Panc1 (cell line): ENCODE measurements around the gene FHIT. TPM values are rescaled to one million over a fixed set of nuclear protein-coding genes. Genes with fewer than 3 reads are reported as not detected.

ENCODE experiments used
- ATAC-seq: fragments of 200-7000 bp; cut with Tn5 transposase; 2 replicates; pipeline ENCODE4 v1.9.1; 2020; ENCODE audit warnings: mild to moderate bottlenecking, moderate library complexity
- BruUV-seq: library from RNA; stranded (reverse); fragments of 400-500 nt; replicated peaks from 2 replicates; lab custom pipeline; 2021; lab: Mats Ljungman, UMichigan
- CTCF ChIA-PET: fragments of 300-600 bp; sonication (Branson Sonifier 250); formaldehyde crosslinking; loops from one replicate; lab custom pipeline; 2022; ENCODE audit warnings: antibody characterized with exemption; lab: Charles Lee
- POLR2A ChIA-PET: fragments of 300-600 bp; sonication (Branson Sonifier 250); formaldehyde crosslinking; loops from one replicate; lab custom pipeline; 2022; ENCODE audit warnings: antibody characterized with exemption; lab: Charles Lee
- DNase-seq: peaks from one replicate; pipeline ENCODE4 v3.0.0-alpha.2; 2010; ENCODE audit warnings: low read depth, low spot score
- H3K27ac ChIP-seq: 2 replicates; pipeline ENCODE4 v1.5.1; 2011; ENCODE audit warnings: mild to moderate bottlenecking, low read length, inconsistent platforms
- H3K27me3 ChIP-seq: fragments of 200-500 bp; sonication (Bioruptor generic); 2 replicates; pipeline ENCODE4 v1.6.0; 2014; ENCODE audit warnings: low read length, inconsistent platforms; ENCODE audit not compliant: control insufficient read depth, insufficient read depth
- H3K36me3 ChIP-seq: fragments of 200-500 bp; sonication (Bioruptor generic); 2 replicates; pipeline ENCODE4 v1.5.1; 2014; ENCODE audit warnings: inconsistent platforms, mild to moderate bottlenecking, low read length, moderate library complexity; ENCODE audit not compliant: control insufficient read depth, insufficient read depth
- H3K4me1 ChIP-seq: 2 replicates; pipeline ENCODE4 v1.5.1; 2011; ENCODE audit warnings: inconsistent platforms, mild to moderate bottlenecking, low read length, moderate library complexity; ENCODE audit not compliant: control insufficient read depth, insufficient read depth
- H3K4me3 ChIP-seq, 2 experiments: 2 replicates each; pipeline ENCODE4 v1.5.1; 2011 to 2012; ENCODE audit warnings: low read depth in 2 of 2, low read length in 2 of 2, mild to moderate bottlenecking in 2 of 2, inconsistent platforms in 1 of 2, moderate library complexity in 1 of 2
- H3K9me3 ChIP-seq: fragments of 200-500 bp; sonication (Bioruptor generic); 2 replicates; pipeline ENCODE4 v1.5.1; 2014; ENCODE audit warnings: low read depth, mild to moderate bottlenecking, inconsistent platforms, low read length, moderate library complexity; ENCODE audit not compliant: control insufficient read depth, insufficient read depth
- CTCF ChIP-seq: fragments of 450-650 bp; IDR thresholded peaks from 2 replicates; pipeline ENCODE4 v1.5.1; 2017; ENCODE audit warnings: mild to moderate bottlenecking
- POLR2AphosphoS5 ChIP-seq: IDR thresholded peaks from 2 replicates; pipeline ENCODE4 v1.6.1; 2012; ENCODE audit warnings: mild to moderate bottlenecking, low read depth, low read length, moderate library complexity
- REST ChIP-seq, 2 experiments: IDR thresholded peaks; 2 replicates each; pipeline ENCODE4 v1.6.1; 2011 to 2012; ENCODE audit warnings: low read depth in 2 of 2, control low read depth in 1 of 2, low read length in 1 of 2, mild to moderate bottlenecking in 1 of 2, moderate library complexity in 1 of 2; ENCODE audit not compliant: insufficient read depth in 1 of 2
- SIN3A ChIP-seq: IDR thresholded peaks from 2 replicates; pipeline ENCODE4 v1.6.1; 2012; ENCODE audit warnings: low read depth, mild to moderate bottlenecking, low read length, moderate library complexity, borderline replicate concordance; ENCODE audit not compliant: insufficient read depth
- TCF7L2 ChIP-seq: IDR thresholded peaks from 2 replicates; pipeline ENCODE4 v1.6.1; 2011; ENCODE audit warnings: mild to moderate bottlenecking, low read depth, low read length, inconsistent platforms
- in situ Hi-C: cut with HindIII; loops from 2 replicates; pipeline ENCODE4 v1.10.0; 2016; ENCODE audit warnings: low sequenced_read_pairs, low pct_unique_long_range_greater_than_20kb
- intact Hi-C: fragments of 100-400 bp; cut with micrococcal nuclease; formaldehyde crosslinking; loops from one replicate; pipeline ENCODE4 v1.10.0; 2022; ENCODE audit not compliant: unreplicated experiment
- total RNA-seq: library from RNA; stranded (reverse); gene quantifications from one replicate; pipeline ENCODE4 v1.2.1, GENCODE V29; 2021; ENCODE audit not compliant: unreplicated experiment

The FHIT gene
- total RNA-seq, 1 experiment from 2014 or later, result 2.2 TPM

GRCh38 chr3:60065227-60065868 is 1185.9 kb downstream of the FHIT start:
- DNase-seq (no peak), ATAC-seq (no peak)
- CTCF ChIA-PET, result no interaction called here
- Histone ChIP-seq H3K27me3 (no peaks in the 10 kb centered on the region), H3K4me3 (no peak overlapping the region), H3K4me1 (no peaks in the 10 kb centered on the region), H3K9me3 (no peaks in the 10 kb centered on the region), H3K36me3 (no peaks in the 10 kb centered on the region), H3K27ac (no peak overlapping the region)
- intact Hi-C loops, result no loop called here
- no TSS peak for BruUV-seq
- no peak for TF ChIP-seq CTCF
- TF ChIP-seq SIN3A, result no peak
- TF ChIP-seq TCF7L2, result no peak
- TF ChIP-seq REST (IDR thresholded peaks at IDR 0.05; ENCODE audit: insufficient read depth in 1 of 2, low read depth in 2 of 2, low read length in 1 of 2), result no peak
- TF ChIP-seq POLR2AphosphoS5, result no peak
- in situ Hi-C loops, result no loop called here
- POLR2A ChIA-PET, result no interaction called here

GRCh38 chr3:60064210-60065178 is 1186.8 kb downstream of the FHIT start:
- BruUV-seq, result no TSS peak
- no peaks in the 10 kb centered on the region for H3K4me1 ChIP-seq
- intact Hi-C loops (no loop called here), in situ Hi-C loops (no loop called here)
- no peak overlapping the region for H3K27ac ChIP-seq
- no peak for ATAC-seq
- ChIA-PET POLR2A (no interaction called here), CTCF (no interaction called here)
- no peak overlapping the region for H3K4me3 ChIP-seq
- DNase-seq, result no peak
- H3K36me3 ChIP-seq, result no peaks in the 10 kb centered on the region
- TF ChIP-seq REST (IDR thresholded peaks at IDR 0.05; ENCODE audit: insufficient read depth in 1 of 2, low read depth in 2 of 2, low read length in 1 of 2), result no peak
- no peak for TF ChIP-seq CTCF
- TF ChIP-seq SIN3A, result no peak
- TF ChIP-seq POLR2AphosphoS5, result no peak
- no peak for TF ChIP-seq TCF7L2
- no peaks in the 10 kb centered on the region for H3K27me3 ChIP-seq
- H3K9me3 ChIP-seq, result no peaks in the 10 kb centered on the region
